Adrenal gland (tissue), 12 donors: ENCODE measurements around the gene BAHCC1. TPM values are rescaled to one million over a fixed set of nuclear protein-coding genes. Genes with fewer than 3 reads are reported as not detected.

Source experiments
- DNase-seq, 7 donors: peaks; one replicate each; pipeline ENCODE4 v3.0.0-alpha.2; 2019 to 2020
- H3K27ac ChIP-seq, 5 donors: fragments of 200-600 bp; sonication (generic) in 4 of 5; 1 replicate in 3 of 5; 2 replicates in 2 of 5; pipeline versions ENCODE4 v1.5.1 to v1.8.0; 2016 to 2020; ENCODE audit warnings: mild to moderate bottlenecking in 1 of 5
- H3K27me3 ChIP-seq: fragments of 200-600 bp; 2 replicates; pipeline ENCODE4 v1.8.0; 2021
- H3K36me3 ChIP-seq, 2 donors: fragments of 200-600 bp; replicated peaks in 1 of 2; 1 replicate in 1 of 2; 2 replicates in 1 of 2; pipeline versions ENCODE4 v1.5.1 to v1.8.0; 2018 to 2022
- H3K4me1 ChIP-seq, 2 donors: fragments of 200-600 bp; replicated peaks in 1 of 2; 1 replicate in 1 of 2; 2 replicates in 1 of 2; pipeline versions ENCODE4 v1.5.1 to v1.8.0; 2018 to 2021
- H3K4me3 ChIP-seq, 4 donors: fragments of 200-600 bp; sonication (generic) in 3 of 4; one replicate each; pipeline ENCODE4 v1.5.1; 2016 to 2018
- H3K9me3 ChIP-seq, 3 donors: fragments of 200-600 bp; sonication (generic) in 1 of 3; replicated peaks in 1 of 3; 1 replicate in 2 of 3; 2 replicates in 1 of 3; pipeline versions ENCODE4 v1.5.1 to v1.8.0; 2016 to 2021
- POLR2A ChIP-seq, 2 donors: fragments of 450-650 bp; IDR thresholded peaks; one replicate each; pipeline ENCODE4 v1.6.1; 2017; ENCODE audit warnings: antibody characterized with exemption in 2 of 2, mild to moderate bottlenecking in 2 of 2, moderate library complexity in 1 of 2
- WGBS, 4 donors: extraction: QIAGEN DNeasy Blood & Tissue Kit in 2 of 4; methylation state at CpG; one replicate each; pipeline versions ENCODE4 v1.1.5 to v1.1.7; 2013 to 2017; 5-methylcytosine and 5-hydroxymethylcytosine counted together
- intact Hi-C, 2 donors: fragments of 100-400 bp; cut with DNase I; formaldehyde crosslinking; loops; one replicate each; pipeline versions ENCODE4 v1.14.1 to v1.15.0; 2022 to 2023
- polyA plus RNA-seq, 3 donors: library from polyadenylated mRNA; stranded (reverse); fragments of 200-250 nt in 2 of 3; fragments of 350-450 nt in 1 of 3; fragmentation: Illumina TruSeq in 1 of 3; extraction: RNeasy Lipid Tissue Mini Kit (QIAGEN cat#74804) in 1 of 3; gene quantifications; one replicate each; pipeline ENCODE4 v1.2.3, GENCODE V29; 2013 to 2014
- total RNA-seq, 9 donors: library from RNA; depleted of rRNA in 4 of 9; stranded (reverse); fragments of >200 nt in 4 of 9; fragments of 120-200 nt in 1 of 9; fragmentation: NEBNext Ultra II Directional in 1 of 9; extraction: Animal tissue kit (Norgen Biotek cat#: 25700) in 1 of 9; gene quantifications; one replicate each; pipeline versions ENCODE4 v1.1.0 to v1.2.4, GENCODE V29; 2013 to 2023
- TF ChIP-seq, protein P1 (sequence below), 6 experiments: fragments of 450-650 bp in 4 of 6; fragments of 200-600 bp in 2 of 6; sonication (generic) in 1 of 6; IDR thresholded peaks; 1 replicate in 5 of 6; 2 replicates in 1 of 6; pipeline versions ENCODE4 v1.5.1 to v1.8.0; 2016 to 2021; ENCODE audit warnings: antibody characterized with exemption in 6 of 6, mild to moderate bottlenecking in 2 of 6, moderate library complexity in 1 of 6
- donor health status: healthy with polysubstance abuse.
- donor health status: Bipolar disorder and iron deficiency.
- donor health status: DM: yes; HTN: yes; CAD: no.
- donor health status: DM: no; HTN: no; CAD: no.
- donor health status: DM: no; HTN: no; CAD: no.
- donor health status: DM: yes; HTN: yes; CAD: no.

The BAHCC1 gene
- total and polyA plus RNA-seq, 12 donors = 1.7 to 68.0 (median 18.4) TPM

DNA sequence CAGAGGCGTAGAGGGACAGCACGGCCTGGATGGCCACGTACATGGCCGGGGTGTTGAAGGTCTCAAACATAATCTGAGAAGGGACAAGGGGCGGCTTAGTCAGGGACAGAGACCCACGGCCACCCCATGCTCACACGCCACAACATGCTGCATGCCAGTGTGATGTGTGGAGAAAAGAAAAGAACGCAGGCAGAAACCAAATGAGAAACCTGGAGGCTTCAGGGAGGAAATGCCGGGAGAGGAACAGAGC is 116.2 kb downstream of the BAHCC1 start:
- Histone ChIP-seq H3K36me3 (peaks cover 0 to 32% of the 10 kb centered on the region in 2 donors), H3K4me1 (peaks cover 26 to 50% of the 10 kb centered on the region in 2 donors), H3K27me3 (no peaks in the 10 kb centered on the region), H3K9me3 (no peaks in the 10 kb centered on the region), H3K4me3 (peak overlapping the region; percentile 48 to 95 (median 88)), H3K27ac (peak overlapping the region in 4 of 5 donors; percentile 24 to 99 (median 94))
- no peak for DNase-seq
- TF ChIP-seq, protein P1, sequence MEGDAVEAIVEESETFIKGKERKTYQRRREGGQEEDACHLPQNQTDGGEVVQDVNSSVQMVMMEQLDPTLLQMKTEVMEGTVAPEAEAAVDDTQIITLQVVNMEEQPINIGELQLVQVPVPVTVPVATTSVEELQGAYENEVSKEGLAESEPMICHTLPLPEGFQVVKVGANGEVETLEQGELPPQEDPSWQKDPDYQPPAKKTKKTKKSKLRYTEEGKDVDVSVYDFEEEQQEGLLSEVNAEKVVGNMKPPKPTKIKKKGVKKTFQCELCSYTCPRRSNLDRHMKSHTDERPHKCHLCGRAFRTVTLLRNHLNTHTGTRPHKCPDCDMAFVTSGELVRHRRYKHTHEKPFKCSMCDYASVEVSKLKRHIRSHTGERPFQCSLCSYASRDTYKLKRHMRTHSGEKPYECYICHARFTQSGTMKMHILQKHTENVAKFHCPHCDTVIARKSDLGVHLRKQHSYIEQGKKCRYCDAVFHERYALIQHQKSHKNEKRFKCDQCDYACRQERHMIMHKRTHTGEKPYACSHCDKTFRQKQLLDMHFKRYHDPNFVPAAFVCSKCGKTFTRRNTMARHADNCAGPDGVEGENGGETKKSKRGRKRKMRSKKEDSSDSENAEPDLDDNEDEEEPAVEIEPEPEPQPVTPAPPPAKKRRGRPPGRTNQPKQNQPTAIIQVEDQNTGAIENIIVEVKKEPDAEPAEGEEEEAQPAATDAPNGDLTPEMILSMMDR (IDR thresholded peaks at IDR 0.05) = no peak
- TF ChIP-seq POLR2A (IDR thresholded peaks at IDR 0.05) = no peak
- 1 to 4% (median 2%) methylated on average over 9 of the region's 9 CpGs for WGBS, 4 donors
- intact Hi-C loops = loop anchor here (10.0 kb wide), 1 partner anchor 93 kb away; no protein-coding TSS in a partner anchor

DNA sequence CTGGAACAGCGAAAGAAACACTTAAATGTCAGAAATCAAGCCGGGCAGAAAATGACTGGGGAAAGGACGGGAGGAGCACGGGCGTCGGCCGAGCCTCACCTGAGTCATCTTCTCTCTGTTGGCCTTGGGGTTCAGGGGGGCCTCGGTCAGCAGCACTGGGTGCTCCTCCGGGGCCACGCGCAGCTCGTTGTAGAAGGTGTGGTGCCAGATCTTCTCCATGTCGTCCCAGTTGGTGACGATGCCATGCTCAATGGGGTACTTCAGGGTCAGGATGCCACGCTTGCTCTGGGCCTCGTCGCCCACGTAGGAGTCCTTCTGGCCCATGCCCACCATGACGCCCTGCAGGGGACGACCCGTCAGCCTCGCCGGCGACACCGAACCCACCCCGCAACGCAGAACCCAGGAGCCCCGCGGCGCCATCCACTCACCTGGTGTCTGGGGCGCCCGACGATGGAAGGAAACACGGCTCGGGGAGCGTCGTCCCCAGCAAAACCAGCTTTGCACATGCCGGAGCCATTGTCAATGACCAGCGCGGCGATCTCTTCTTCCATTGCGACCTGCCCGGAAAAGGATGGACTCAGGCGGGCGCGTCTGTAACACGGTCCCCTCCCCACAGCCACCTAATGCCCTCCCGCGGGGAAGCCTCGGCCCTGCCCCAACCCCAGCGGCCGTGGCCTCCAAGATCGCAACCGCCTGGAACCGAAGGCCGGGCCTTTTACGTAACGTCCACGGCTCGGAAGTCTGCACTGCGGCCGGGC is 116.7 kb downstream of the BAHCC1 start:
- 0 to 2% (median 0%) methylated on average over 8 to 62 of the region's 62 CpGs for WGBS, 4 donors
- H3K36me3 ChIP-seq = peaks cover 0 to 32% of the 10 kb centered on the region in 2 donors
- DNase-seq = peak in 6 of 7 donors; percentile 50 to 73 (median 58)
- intact Hi-C loops = loop anchor here (10.0 kb wide), 1 partner anchor 93 kb away; no protein-coding TSS in a partner anchor
- peak in 1 of 2 donors; percentile 6 for TF ChIP-seq POLR2A (IDR thresholded peaks at IDR 0.05)
- TF ChIP-seq, protein P1 (IDR thresholded peaks at IDR 0.05) = no peak
- peak overlapping the region; percentile 79 to 99 (median 88) for H3K27ac ChIP-seq
- H3K9me3 ChIP-seq = no peaks in the 10 kb centered on the region
- peak overlapping the region; percentile 48 to 95 (median 88) for H3K4me3 ChIP-seq
- H3K4me1 ChIP-seq = peaks cover 28 to 53% of the 10 kb centered on the region in 2 donors
- no peaks in the 10 kb centered on the region for H3K27me3 ChIP-seq

DNA sequence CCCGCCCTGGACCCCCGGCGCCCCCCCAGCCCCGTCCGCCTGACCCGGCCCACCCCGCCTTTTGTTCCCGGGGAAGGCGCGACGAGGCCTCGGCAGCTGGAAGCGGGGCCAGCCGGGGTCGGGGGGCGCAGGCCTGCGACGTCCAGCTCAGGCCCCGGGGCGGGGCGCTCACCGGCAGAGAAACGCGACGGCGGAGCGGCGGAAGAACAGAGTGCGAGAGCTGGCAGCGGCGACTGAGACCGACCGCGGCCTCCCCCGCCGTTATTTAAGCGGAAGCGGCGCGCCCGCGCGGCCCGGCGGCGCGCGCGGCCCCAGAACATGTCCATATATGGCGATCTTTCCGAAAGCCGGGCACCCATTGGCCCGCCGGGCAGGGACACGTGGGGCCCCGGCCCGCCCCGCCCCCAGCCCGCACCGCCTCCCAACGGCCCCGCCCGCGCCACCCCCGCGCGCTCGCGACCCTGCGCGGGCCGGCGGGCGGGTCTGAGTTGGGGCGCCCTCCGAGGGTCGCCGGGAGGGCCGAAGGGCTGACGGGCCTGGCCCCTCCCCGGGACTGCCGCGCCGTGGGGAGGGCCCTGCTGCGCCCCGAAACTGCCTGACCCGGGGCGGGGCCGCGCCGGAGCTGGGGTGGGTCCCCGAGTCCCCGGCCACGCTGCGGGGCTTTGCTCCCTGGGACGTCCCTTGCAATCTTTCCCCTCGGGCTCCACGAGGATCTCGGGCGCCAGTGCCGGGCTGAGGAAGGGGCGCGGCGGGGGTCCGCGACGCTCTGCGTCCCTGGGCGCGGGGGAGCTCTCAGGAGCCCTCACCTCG is 117.5 kb downstream of the BAHCC1 start, which contains the start of gene ACTG1:
TSS of gene ACTG1 (minus strand) at position 238 of the 810 bp plus-strand sequence. CDS start 445 bp downstream, outside the sequence.
- DNase-seq = peak; percentile 93 to 97 (median 94)
- 0 to 3% (median 2%) methylated on average over 17 to 111 of the region's 111 CpGs for WGBS, 4 donors
- peaks cover 0 to 32% of the 10 kb centered on the region in 2 donors for H3K36me3 ChIP-seq
- H3K4me3 ChIP-seq = peak within 1 kb of the TSS; percentile 48 to 95 (median 88)
- H3K27me3 ChIP-seq = no peaks in the 10 kb centered on the region
- peak; percentile 95 to 97 for TF ChIP-seq POLR2A (IDR thresholded peaks at IDR 0.05)
- TF ChIP-seq, protein P1 (IDR thresholded peaks at IDR 0.05) = no peak
- intact Hi-C loops = loop anchor here (10.0 kb wide), 1 partner anchor 92 kb away; no protein-coding TSS in a partner anchor
- H3K4me1 ChIP-seq = peaks cover 28 to 53% of the 10 kb centered on the region in 2 donors
- H3K9me3 ChIP-seq = no peaks in the 10 kb centered on the region
- H3K27ac ChIP-seq = peak within 1 kb of the TSS; percentile 86 to 99 (median 88)

DNA sequence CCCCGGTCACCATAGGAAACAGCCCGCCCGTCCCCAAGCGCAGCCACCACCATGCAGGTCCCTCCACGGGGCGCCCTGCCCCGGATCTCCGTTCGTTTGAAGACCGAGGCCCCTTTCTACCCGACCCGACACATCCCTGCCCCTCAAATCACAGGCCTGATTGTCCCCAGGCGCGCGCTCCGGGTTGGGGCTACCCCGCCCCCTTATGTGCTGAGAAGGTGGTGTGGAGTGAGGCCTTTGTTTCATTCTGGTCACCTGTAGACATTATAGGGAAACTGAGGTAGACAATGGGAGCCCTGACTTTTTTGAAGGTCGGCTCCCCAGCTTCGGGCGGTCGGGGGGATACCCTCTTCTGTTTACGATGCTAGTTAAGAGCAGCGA is 118.1 kb downstream of the BAHCC1 start:
- WGBS, 4 donors = 6 to 11% (median 9%) methylated on average over 9 to 23 of the region's 23 CpGs

More for the DNA sequence above, 118.1 kb downstream of the BAHCC1 start:
- H3K9me3 ChIP-seq = no peaks in the 10 kb centered on the region
- intact Hi-C loops = loop anchor here (10.0 kb wide), 1 partner anchor 91 kb away; no protein-coding TSS in a partner anchor
- peak overlapping the region; percentile 86 to 99 (median 87) for H3K27ac ChIP-seq
- peaks cover 28 to 56% of the 10 kb centered on the region in 2 donors for H3K4me1 ChIP-seq
- H3K36me3 ChIP-seq = peaks cover 0 to 32% of the 10 kb centered on the region in 2 donors
- DNase-seq = peak; percentile 58 to 82 (median 66)
- peak overlapping the region in 3 of 4 donors; percentile 38 to 92 (median 56) for H3K4me3 ChIP-seq
- no peaks in the 10 kb centered on the region for H3K27me3 ChIP-seq
- TF ChIP-seq, protein P1 (IDR thresholded peaks at IDR 0.05) = no peak
- no peak for TF ChIP-seq POLR2A (IDR thresholded peaks at IDR 0.05)
